DOHH2 (cell line): ENCODE results near the gene PNMA8C.
A peak's percentile ranks its signal among the peaks of the same experiment; 100 is the strongest.
"Not testable (repeated sequence)": the region's sequence is repeated elsewhere in the genome, so short reads cannot be mapped to it uniquely, and the experiment has no call there.

Source experiments
- H3F3A ChIP-seq: fragments of 200-600 bp; sonication (generic), shearing (Covaris generic); 2 replicates; pipeline ENCODE4 v1.6.0; 2016; ENCODE audit warnings: antibody characterized with exemption, mild to moderate bottlenecking; ENCODE audit not compliant: control insufficient read depth, insufficient read depth
- H3K27ac ChIP-seq: fragments of 200-600 bp; sonication (generic); 2 replicates; pipeline ENCODE4 v1.5.1; 2014; ENCODE audit warnings: low read depth, mild to moderate bottlenecking, low read length, moderate library complexity
- H3K27me3 ChIP-seq: fragments of 200-600 bp; sonication (generic); 2 replicates; pipeline ENCODE4 v1.6.1; 2014; ENCODE audit warnings: mild to moderate bottlenecking, low read length, mixed read lengths; ENCODE audit not compliant: control insufficient read depth
- H3K36me3 ChIP-seq: fragments of 200-600 bp; sonication (generic); 2 replicates; pipeline ENCODE4 v1.6.1; 2014; ENCODE audit warnings: mild to moderate bottlenecking, low read length, moderate library complexity, mixed read lengths; ENCODE audit not compliant: control insufficient read depth
- H3K4me1 ChIP-seq: fragments of 200-600 bp; sonication (generic); 2 replicates; pipeline ENCODE4 v1.6.1; 2014; ENCODE audit warnings: mild to moderate bottlenecking, low read length, mixed read lengths; ENCODE audit not compliant: control insufficient read depth
- H3K4me2 ChIP-seq: fragments of 200-600 bp; sonication (generic); 2 replicates; pipeline ENCODE4 v1.6.0; 2014; ENCODE audit warnings: mild to moderate bottlenecking, low read length, moderate library complexity
- H3K4me3 ChIP-seq: fragments of 200-600 bp; sonication (generic); 2 replicates; pipeline ENCODE4 v1.5.1; 2014; ENCODE audit warnings: mild to moderate bottlenecking, low read length, mixed read lengths
- H3K79me2 ChIP-seq: fragments of 200-600 bp; sonication (generic); 2 replicates; pipeline ENCODE4 v1.6.1; 2014; ENCODE audit warnings: mild to moderate bottlenecking, low read length, mixed read lengths; ENCODE audit not compliant: control insufficient read depth
- H3K9me2 ChIP-seq: fragments of 200-600 bp; sonication (generic); replicated peaks from 2 replicates; pipeline ENCODE4 v1.6.1; 2014; ENCODE audit warnings: mild to moderate bottlenecking, low read length, mixed read lengths; ENCODE audit not compliant: control insufficient read depth
- H3K9me3 ChIP-seq: fragments of 200-600 bp; sonication (generic); 2 replicates; pipeline ENCODE4 v1.6.1; 2014; ENCODE audit warnings: antibody characterized with exemption, low read length, mixed read lengths; ENCODE audit not compliant: control insufficient read depth, insufficient read depth
- H4K20me1 ChIP-seq: fragments of 200-600 bp; sonication (generic); 2 replicates; pipeline ENCODE4 v1.6.0; 2014; ENCODE audit warnings: low read depth, mild to moderate bottlenecking, antibody characterized with exemption, low read length, moderate library complexity; ENCODE audit not compliant: control insufficient read depth, insufficient read depth
- EZH2phosphoT487 ChIP-seq: fragments of 200-600 bp; sonication (generic); IDR thresholded peaks from 2 replicates; pipeline ENCODE4 v1.6.1; 2017; ENCODE audit warnings: borderline replicate concordance, mild to moderate bottlenecking, antibody characterized with exemption, low read length, moderate library complexity, mixed read lengths
- TF ChIP-seq, protein P1 (sequence below): fragments of 200-600 bp; sonication (generic); IDR thresholded peaks from one replicate; pipeline ENCODE4 v1.5.1; 2014; ENCODE audit warnings: antibody characterized with exemption, mild to moderate bottlenecking, low read depth, low read length; ENCODE audit not compliant: poor library complexity, severe bottlenecking

Gene PNMA8C

DNA sequence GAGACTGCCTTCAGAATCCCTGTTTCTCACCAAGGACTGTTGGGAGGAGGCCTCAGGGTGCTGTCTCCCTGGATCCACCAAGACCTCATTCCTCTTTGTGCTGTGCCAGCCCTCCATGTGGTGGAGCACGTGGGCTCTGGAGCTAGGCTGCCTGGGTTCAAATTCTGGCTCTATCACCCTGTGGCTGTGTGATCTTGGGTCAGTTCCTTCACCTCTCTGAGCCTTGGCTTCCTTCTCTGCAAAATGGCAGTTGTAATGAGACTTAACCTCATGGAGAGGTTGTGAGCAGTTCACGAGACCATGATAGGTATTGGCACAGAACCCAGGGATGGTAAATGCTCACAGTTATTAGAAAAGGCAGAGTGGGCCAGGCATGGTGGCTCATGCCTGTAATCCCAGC lies 6.4 kb downstream of the PNMA8C start:
- TF ChIP-seq, protein P1, sequence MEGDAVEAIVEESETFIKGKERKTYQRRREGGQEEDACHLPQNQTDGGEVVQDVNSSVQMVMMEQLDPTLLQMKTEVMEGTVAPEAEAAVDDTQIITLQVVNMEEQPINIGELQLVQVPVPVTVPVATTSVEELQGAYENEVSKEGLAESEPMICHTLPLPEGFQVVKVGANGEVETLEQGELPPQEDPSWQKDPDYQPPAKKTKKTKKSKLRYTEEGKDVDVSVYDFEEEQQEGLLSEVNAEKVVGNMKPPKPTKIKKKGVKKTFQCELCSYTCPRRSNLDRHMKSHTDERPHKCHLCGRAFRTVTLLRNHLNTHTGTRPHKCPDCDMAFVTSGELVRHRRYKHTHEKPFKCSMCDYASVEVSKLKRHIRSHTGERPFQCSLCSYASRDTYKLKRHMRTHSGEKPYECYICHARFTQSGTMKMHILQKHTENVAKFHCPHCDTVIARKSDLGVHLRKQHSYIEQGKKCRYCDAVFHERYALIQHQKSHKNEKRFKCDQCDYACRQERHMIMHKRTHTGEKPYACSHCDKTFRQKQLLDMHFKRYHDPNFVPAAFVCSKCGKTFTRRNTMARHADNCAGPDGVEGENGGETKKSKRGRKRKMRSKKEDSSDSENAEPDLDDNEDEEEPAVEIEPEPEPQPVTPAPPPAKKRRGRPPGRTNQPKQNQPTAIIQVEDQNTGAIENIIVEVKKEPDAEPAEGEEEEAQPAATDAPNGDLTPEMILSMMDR, result no peak
- no peak for TF ChIP-seq EZH2phosphoT487
- Histone ChIP-seq H3K4me3 (no peak overlapping the region), H3K27ac (no peak overlapping the region), H4K20me1 (no peaks in the 10 kb centered on the region), H3K27me3 (peaks cover 25% of the 10 kb centered on the region), H3K36me3 (no peaks in the 10 kb centered on the region), H3K4me1 (peaks cover 22% of the 10 kb centered on the region), H3F3A (no peaks in the 10 kb centered on the region), H3K79me2 (no peaks in the 10 kb centered on the region), H3K9me3 (no peaks in the 10 kb centered on the region), H3K4me2 (no peak overlapping the region), H3K9me2 (no peaks in the 10 kb centered on the region)

DNA sequence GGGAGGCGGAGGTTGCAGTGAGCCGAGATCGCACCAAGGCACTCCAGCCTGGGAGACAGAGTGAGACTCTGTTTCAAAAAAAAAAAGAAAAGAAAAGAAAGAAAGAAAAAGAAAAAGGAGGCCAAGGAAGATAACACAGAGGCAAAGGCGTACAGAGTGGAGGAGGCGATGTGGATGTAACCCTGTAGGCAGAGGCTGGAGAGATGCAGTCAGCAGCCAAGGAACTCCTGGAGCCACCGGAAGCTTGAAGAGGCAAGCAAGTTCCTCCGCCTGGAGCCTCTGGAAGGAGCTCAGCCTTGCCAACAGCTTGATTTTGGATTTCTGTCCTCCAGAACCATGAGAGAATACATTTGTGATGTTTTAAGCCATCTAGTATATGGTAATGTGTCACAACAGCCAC lies 8.7 kb downstream of the PNMA8C start:
- Histone ChIP-seq H3K4me3 (no peak overlapping the region), H3K79me2 (no peaks in the 10 kb centered on the region), H3K9me2 (no peaks in the 10 kb centered on the region), H3K36me3 (no peaks in the 10 kb centered on the region), H3K27me3 (peaks cover 6% of the 10 kb centered on the region; the same call in 1 of the 2 replicates), H4K20me1 (no peaks in the 10 kb centered on the region), H3K9me3 (no peaks in the 10 kb centered on the region), H3F3A (no peaks in the 10 kb centered on the region), H3K27ac (no peak overlapping the region), H3K4me1 (peaks cover 24% of the 10 kb centered on the region), H3K4me2 (no peak overlapping the region)
- TF ChIP-seq, protein P1, result no peak
- TF ChIP-seq EZH2phosphoT487, result no peak

DNA sequence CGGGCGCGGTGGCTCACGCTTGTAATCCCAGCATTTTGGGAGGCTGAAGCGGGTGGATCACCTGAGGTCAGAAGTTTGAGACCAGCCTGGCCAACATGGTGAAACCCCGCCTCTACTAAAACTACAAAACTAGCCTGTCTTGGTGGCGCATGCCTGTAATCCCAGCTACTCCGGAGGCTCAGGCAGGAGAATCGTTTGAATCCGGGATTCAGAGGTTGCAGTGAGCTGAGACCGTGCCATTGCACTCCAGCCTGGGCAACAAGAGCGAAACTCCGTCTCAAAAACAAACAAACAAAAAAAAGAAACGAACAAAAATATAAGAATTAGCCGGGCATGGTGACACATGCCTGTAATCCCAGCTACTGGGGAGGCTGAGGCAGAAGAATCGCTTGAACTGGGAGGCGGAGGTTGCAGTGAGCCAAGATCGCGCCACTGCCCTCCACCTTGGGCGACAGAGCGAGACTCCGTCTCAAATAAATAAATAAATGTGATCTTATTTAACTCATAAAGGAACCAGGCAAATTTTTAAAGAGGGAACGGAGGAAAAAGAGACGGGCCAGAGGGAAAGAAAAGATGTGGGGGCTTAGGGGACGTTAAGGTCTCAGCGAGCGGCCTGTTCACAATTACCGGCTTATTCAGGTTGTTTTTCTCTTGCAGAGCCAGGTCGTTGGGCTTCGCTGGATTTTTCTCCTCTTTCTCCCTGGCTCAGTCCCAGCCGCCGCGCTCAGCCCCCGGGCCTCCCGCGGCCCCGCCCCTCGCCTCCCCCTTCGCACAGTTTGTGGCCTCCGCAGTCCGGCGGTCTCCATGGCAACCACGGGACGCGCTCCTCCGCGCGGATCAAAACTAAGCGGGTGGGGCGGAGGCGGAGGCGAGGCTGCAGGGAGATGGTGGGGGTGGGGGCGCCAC lies 12.7 kb downstream of the PNMA8C start:
- not testable (repeated sequence) for H3K27ac ChIP-seq, H3K79me2 ChIP-seq, H3K9me3 ChIP-seq, H3F3A ChIP-seq, H3K9me2 ChIP-seq, H4K20me1 ChIP-seq, H3K36me3 ChIP-seq, H3K27me3 ChIP-seq
- Histone ChIP-seq H3K4me2 (peak overlapping the region; percentile 56), H3K4me3 (peak overlapping the region; percentile 12), H3K4me1 (peaks cover 24% of the 10 kb centered on the region)

DNA sequence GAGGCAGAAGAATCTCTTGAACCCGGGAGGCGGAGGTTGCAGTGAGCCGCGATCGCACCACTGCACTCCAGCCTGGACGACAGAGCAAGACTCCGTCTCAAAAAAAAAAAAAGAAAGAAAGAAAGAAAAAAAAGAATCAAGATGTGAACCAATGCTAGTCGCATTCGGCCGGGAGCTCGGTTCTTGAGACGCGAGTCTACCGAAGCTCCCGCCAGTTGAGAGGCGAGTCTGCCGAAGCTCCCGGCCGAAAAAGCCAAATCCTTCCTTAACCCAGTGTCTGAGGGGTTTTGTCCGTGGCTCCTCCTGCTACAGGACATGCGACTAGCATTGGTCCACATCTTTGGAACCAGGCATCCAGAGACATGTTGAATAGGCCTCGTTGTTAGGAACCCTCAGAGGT lies 13.8 kb downstream of the PNMA8C start:
- H4K20me1 ChIP-seq, H3K4me2 ChIP-seq, H3K79me2 ChIP-seq, H3K27ac ChIP-seq, H3K9me3 ChIP-seq, H3K9me2 ChIP-seq, H3F3A ChIP-seq, H3K36me3 ChIP-seq, H3K4me3 ChIP-seq, H3K27me3 ChIP-seq: not testable (repeated sequence)
- H3K4me1 ChIP-seq, result peaks cover 20% of the 10 kb centered on the region
